WTC11 (cell line): ENCODE results near the gene PHLPP2. TPM values are rescaled to one million over a fixed set of nuclear protein-coding genes. Genes with fewer than 3 reads are reported as not detected.
A peak's percentile ranks its signal among the peaks of the same experiment; 100 is the strongest.

Experiments used
- ATAC-seq: fragments of 200-7000 bp; cut with Tn5 transposase; 2 replicates; pipeline ENCODE4 v1.10.0; 2021; ENCODE audit warnings: mild to moderate bottlenecking, moderate library complexity
- CTCF ChIA-PET: fragments of 300-600 bp; sonication (Branson Sonifier 250); formaldehyde crosslinking; loops from one replicate; lab custom pipeline; 2021; ENCODE audit warnings: antibody characterized with exemption; lab: Charles Lee
- POLR2A ChIA-PET: fragments of 350-600 bp; sonication (Branson Sonifier 250); formaldehyde crosslinking; loops from one replicate; lab custom pipeline; 2021; ENCODE audit warnings: antibody characterized with exemption; lab: Charles Lee
- DNase-seq: peaks from one replicate; pipeline ENCODE4 v3.0.0; 2021; ENCODE audit warnings: low spot score
- H3K27ac Mint-ChIP-seq: 2 replicates; pipeline ENCODE4 v1.8.0; 2021; ENCODE audit warnings: mixed read lengths
- H3K27me3 Mint-ChIP-seq: 2 replicates; pipeline ENCODE4 v1.8.0; 2021; ENCODE audit warnings: low read depth, mild to moderate bottlenecking, moderate library complexity, mixed read lengths
- H3K36me3 Mint-ChIP-seq: 2 replicates; pipeline ENCODE4 v1.8.0; 2021; ENCODE audit warnings: mixed read lengths
- H3K4me1 Mint-ChIP-seq: 2 replicates; pipeline ENCODE4 v1.8.0; 2022; ENCODE audit warnings: mixed read lengths
- H3K4me3 Mint-ChIP-seq: 2 replicates; pipeline ENCODE4 v1.8.0; 2021; ENCODE audit warnings: mild to moderate bottlenecking, moderate library complexity, mixed read lengths
- H3K9me3 Mint-ChIP-seq: 2 replicates; pipeline ENCODE4 v1.8.0; 2021; ENCODE audit warnings: mixed read lengths
- AFF4 ChIP-seq: sonication (generic); formaldehyde crosslinking; IDR thresholded peaks from 2 replicates; pipeline ENCODE4 v1.8.1; 2023; ENCODE audit warnings: mild to moderate bottlenecking, missing genetic modification reagents, borderline replicate concordance
- ATF1 ChIP-seq: sonication (generic); formaldehyde crosslinking; IDR thresholded peaks from 2 replicates; pipeline ENCODE4 v1.8.1; 2023; ENCODE audit warnings: mild to moderate bottlenecking, moderate library complexity, missing genetic modification reagents
- CDX4 ChIP-seq: fragments of 250-450 bp; sonication (Bioruptor Pico); IDR thresholded peaks from 2 replicates; pipeline ENCODE4 v1.9.0; 2021; ENCODE audit warnings: moderate library complexity, mild to moderate bottlenecking, inconsistent platforms, borderline replicate concordance
- E2F5 ChIP-seq: sonication (generic); formaldehyde crosslinking; IDR thresholded peaks from 2 replicates; pipeline ENCODE4 v1.8.1; 2022; ENCODE audit warnings: mild to moderate bottlenecking, moderate library complexity, missing genetic modification reagents
- ETV6 ChIP-seq: sonication (generic); formaldehyde crosslinking; IDR thresholded peaks from 2 replicates; pipeline ENCODE4 v1.8.1; 2022; ENCODE audit warnings: mild to moderate bottlenecking, missing genetic modification reagents
- FOXP4 ChIP-seq: sonication (generic); formaldehyde crosslinking; IDR thresholded peaks from 2 replicates; pipeline ENCODE4 v1.8.0; 2022; ENCODE audit warnings: mild to moderate bottlenecking, missing genetic modification reagents
- KAT7 ChIP-seq: sonication (generic); formaldehyde crosslinking; IDR thresholded peaks from 2 replicates; pipeline ENCODE4 v1.8.1; 2023; ENCODE audit warnings: missing genetic modification reagents, mild to moderate bottlenecking, borderline replicate concordance
- MAX ChIP-seq: sonication (generic); formaldehyde crosslinking; IDR thresholded peaks from 2 replicates; pipeline ENCODE4 v1.8.0; 2022; ENCODE audit warnings: mild to moderate bottlenecking, missing genetic modification reagents
- NR1H2 ChIP-seq: sonication (generic); formaldehyde crosslinking; IDR thresholded peaks from 2 replicates; pipeline ENCODE4 v1.9.0; 2021; ENCODE audit warnings: mild to moderate bottlenecking, moderate library complexity, missing genetic modification reagents
- PREB ChIP-seq: sonication (generic); formaldehyde crosslinking; IDR thresholded peaks from 2 replicates; pipeline ENCODE4 v1.8.1; 2022; ENCODE audit warnings: mild to moderate bottlenecking, missing genetic modification reagents, moderate library complexity, borderline replicate concordance
- SP1 ChIP-seq: sonication (generic); formaldehyde crosslinking; conservative IDR thresholded peaks from 2 replicates; pipeline ENCODE4 v1.8.1; 2022; ENCODE audit warnings: missing genetic modification reagents
- TEAD1 ChIP-seq: sonication (generic); formaldehyde crosslinking; IDR thresholded peaks from 2 replicates; pipeline ENCODE4 v1.8.0; 2022; ENCODE audit warnings: mild to moderate bottlenecking, missing genetic modification reagents
- USF2 ChIP-seq: sonication (generic); formaldehyde crosslinking; IDR thresholded peaks from 2 replicates; pipeline ENCODE4 v1.8.1; 2023; ENCODE audit warnings: mild to moderate bottlenecking, missing genetic modification reagents, moderate library complexity
- ZNF121 ChIP-seq: sonication (generic); formaldehyde crosslinking; IDR thresholded peaks from 2 replicates; pipeline ENCODE4 v1.8.0; 2023; ENCODE audit warnings: missing genetic modification reagents
- ZNF281 ChIP-seq: sonication (generic); formaldehyde crosslinking; IDR thresholded peaks from 2 replicates; pipeline ENCODE4 v1.8.0; 2023; ENCODE audit warnings: mild to moderate bottlenecking, missing genetic modification reagents
- ZNF416 ChIP-seq: fragments of 250-450 bp; sonication (Bioruptor Pico); IDR thresholded peaks from 2 replicates; pipeline ENCODE4 v1.9.0; 2021; ENCODE audit warnings: mild to moderate bottlenecking, inconsistent platforms
- total RNA-seq: library from RNA; stranded (reverse); gene quantifications from 3 replicates; pipeline ENCODE4 v1.2.3, GENCODE V29; 2021

Gene PHLPP2
- total RNA-seq, 1 experiment from 2014 or later: 29.3 TPM

- Mint-ChIP-seq H3K27ac (peak overlapping the region; percentile 75), H3K4me1 (peaks cover 84% of the 10 kb centered on the region), H3K4me3 (peak overlapping the region; percentile 12; the same call in 1 of the 2 replicates), H3K9me3 (no peaks in the 10 kb centered on the region), H3K27me3 (no peaks in the 10 kb centered on the region), H3K36me3 (no peaks in the 10 kb centered on the region)
- DNase-seq (no peak), ATAC-seq (no peak)
- CTCF ChIA-PET: no interaction called here
- TF ChIP-seq NR1H2 (CRISPR knock-in tag) (no peak), ZNF281 (CRISPR knock-in tag) (no peak), CDX4 (CRISPR knock-in tag) (no peak)
- POLR2A ChIA-PET: no interaction called here
Observed at GRCh38 chr16:71709229-71709781, 15.2 kb downstream of the PHLPP2 start.

- ChIA-PET POLR2A (interaction anchor here (0.6 kb wide), 1 partner anchor 99 kb away, joined by 3 read pairs; no protein-coding TSS in a partner anchor), CTCF (no interaction called here)
- DNase-seq: no peak
Observed at GRCh38 chr16:71708696-71709095, 15.8 kb downstream of the PHLPP2 start.

GRCh38 chr16:71707199-71707598 lies 17.3 kb downstream of the PHLPP2 start:
- ChIA-PET POLR2A (interaction anchor here (1.2 kb wide), 1 partner anchor 16 kb away, joined by 4 read pairs; no protein-coding TSS in a partner anchor), CTCF (interaction anchor here (0.6 kb wide), 1 partner anchor 11 kb away, joined by 3 read pairs; no protein-coding TSS in a partner anchor)
- Mint-ChIP-seq H3K9me3 (no peaks in the 10 kb centered on the region), H3K4me3 (peak overlapping the region; percentile 22), H3K27ac (peak overlapping the region; percentile 98), H3K27me3 (no peaks in the 10 kb centered on the region), H3K4me1 (peaks cover 70% of the 10 kb centered on the region), H3K36me3 (peaks cover 3% of the 10 kb centered on the region; the same call in 1 of the 2 replicates)
- DNase-seq (no peak), ATAC-seq (peak; percentile 84)
- TF ChIP-seq E2F5 (CRISPR knock-in tag) (no peak), MAX (CRISPR knock-in tag) (no peak), ATF1 (CRISPR knock-in tag) (no peak), TEAD1 (CRISPR knock-in tag) (peak; percentile 73; the same call in 1 of the 2 replicates), ZNF416 (CRISPR knock-in tag) (no peak), SP1 (CRISPR knock-in tag) (no peak), AFF4 (CRISPR knock-in tag) (no peak), KAT7 (no peak), FOXP4 (peak; percentile 64; the same call in 1 of the 2 replicates), ETV6 (CRISPR knock-in tag) (peak; percentile 71; the same call in 1 of the 2 replicates), USF2 (CRISPR knock-in tag) (peak; percentile 65)

More at GRCh38 chr16:71708696-71709095, 15.8 kb downstream of the PHLPP2 start:
- Mint-ChIP-seq H3K27ac (peak overlapping the region; percentile 98), H3K9me3 (no peaks in the 10 kb centered on the region), H3K27me3 (no peaks in the 10 kb centered on the region), H3K4me1 (peaks cover 83% of the 10 kb centered on the region), H3K36me3 (no peaks in the 10 kb centered on the region), H3K4me3 (no peak overlapping the region)
- TF ChIP-seq ZNF121 (CRISPR knock-in tag): peak; percentile 92
- TF ChIP-seq PREB (CRISPR knock-in tag): no peak
- ATAC-seq: no peak
